Fibroblast of skin of left quadriceps (primary cell): ENCODE measurements around the gene CAPN15.
"Not testable (repeated sequence)": the region's sequence is repeated elsewhere in the genome, so short reads cannot be mapped to it uniquely, and the experiment has no call there.

Experiments used
- DNase-seq, 2 experiments: peaks; one replicate each; pipeline ENCODE4 v3.0.0-alpha.2; 2013; ENCODE audit warnings: low read depth in 2 of 2

Gene CAPN15

DNA sequence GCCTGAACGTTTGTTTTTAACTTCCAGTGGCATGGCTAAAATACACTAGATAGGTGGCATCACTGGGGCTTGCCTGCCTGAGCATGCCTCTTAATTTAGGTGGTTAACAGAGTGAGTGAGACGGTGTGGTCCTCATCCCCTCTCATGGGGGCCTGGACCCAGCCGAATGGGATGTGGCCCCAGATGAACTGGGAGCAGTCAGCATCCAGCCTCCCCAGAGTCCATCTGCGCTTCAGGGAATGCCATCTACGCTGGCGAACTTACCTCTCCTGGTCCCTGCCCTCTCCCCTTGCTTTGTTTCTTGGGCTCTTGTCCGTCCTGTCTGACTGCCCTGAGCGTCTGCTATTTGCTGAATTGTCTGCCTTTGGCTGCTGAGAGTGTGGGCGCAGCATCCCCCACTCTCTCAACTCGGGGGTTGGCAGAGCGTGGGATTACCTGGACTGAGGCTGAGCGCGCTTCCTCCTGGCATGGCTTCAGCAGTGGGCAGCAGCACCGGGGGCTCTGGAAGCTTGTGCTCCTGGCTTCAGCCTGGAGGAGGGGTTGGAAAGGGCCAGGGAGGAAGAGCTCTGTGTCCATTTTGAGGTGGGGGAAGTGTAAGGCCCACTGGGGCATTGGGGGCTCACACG lies 64.5 kb downstream of the CAPN15 start:
- no peak for DNase-seq

DNA sequence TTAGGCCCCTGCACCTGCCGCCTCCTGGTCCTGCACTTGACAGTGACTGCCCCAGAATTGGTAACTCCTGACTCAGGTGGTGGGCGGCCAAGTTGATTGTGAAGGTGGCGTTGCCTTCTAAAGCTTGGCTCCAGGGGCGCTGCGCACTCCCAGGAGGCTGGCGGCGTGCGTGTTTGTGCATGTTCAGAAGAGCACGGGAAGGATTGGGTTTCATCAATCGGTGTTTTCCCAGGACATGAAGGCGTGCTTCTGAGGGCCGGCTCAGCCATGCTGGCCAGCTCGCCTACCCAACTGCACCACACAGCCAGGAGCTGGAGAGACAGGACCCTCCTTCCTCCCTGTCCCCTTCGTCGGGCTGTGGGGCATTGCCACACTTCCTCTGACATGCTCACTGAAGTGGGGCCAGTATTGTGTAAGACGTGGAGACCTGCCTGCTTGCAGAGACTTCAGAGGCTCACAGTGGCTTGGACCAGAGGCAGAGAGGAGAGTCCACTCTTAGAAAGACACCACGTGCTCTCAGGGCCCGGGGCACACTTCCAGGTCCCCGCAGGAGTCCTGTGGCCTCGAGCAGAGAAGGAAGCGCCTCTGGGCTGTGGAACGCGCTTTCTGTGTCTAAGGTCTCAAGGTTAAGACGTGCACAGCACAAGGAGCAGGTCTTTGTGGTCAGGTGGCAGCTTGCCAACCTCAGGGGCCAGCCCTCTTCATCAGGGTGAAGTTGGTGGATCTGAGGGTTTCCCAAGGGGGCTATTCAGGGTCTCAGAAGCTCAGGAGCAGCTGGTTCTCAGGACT lies 65.2 kb downstream of the CAPN15 start:
- DNase-seq = no peak

DNA sequence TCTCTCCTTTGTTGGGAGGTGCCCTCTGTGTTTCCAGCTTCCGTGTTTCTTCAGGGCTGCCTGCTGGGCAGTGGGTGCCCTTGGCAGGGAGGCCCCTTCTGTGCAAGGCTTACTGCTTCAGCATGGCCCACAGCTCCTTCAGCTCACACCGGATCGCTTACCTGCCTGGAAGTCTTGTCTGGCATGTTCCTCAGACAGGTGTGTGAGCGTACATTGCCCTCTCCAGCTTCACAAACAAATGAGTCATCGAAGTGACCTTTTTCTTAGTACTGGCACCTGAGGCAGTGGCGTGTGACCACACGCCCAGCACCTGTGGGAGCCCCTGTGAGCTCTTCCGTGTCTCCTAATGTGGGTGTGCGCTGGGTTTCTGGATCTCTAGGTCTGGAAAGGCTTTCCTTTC lies 65.9 kb downstream of the CAPN15 start:
- DNase-seq = no peak

DNA sequence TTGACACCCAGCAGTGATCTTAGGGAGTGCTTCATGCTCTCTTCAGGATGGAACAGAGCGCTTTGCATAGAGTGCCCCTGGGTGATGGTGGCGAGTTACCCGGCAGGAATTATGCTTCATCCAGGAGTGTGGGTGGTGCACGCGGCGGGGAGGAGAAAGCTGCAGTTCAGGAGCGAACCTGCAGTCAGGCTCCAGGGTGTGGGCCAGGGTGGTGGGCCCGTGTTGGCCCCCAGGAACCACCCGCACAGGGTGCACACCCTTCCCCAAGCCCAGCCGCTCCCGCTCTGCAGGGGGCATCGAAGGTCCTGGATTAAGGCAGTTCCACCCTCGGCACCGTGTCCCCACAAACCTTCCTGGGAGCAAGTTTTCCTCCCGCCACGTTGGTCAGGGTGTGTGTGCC lies 66.3 kb downstream of the CAPN15 start:
- no peak for DNase-seq

DNA sequence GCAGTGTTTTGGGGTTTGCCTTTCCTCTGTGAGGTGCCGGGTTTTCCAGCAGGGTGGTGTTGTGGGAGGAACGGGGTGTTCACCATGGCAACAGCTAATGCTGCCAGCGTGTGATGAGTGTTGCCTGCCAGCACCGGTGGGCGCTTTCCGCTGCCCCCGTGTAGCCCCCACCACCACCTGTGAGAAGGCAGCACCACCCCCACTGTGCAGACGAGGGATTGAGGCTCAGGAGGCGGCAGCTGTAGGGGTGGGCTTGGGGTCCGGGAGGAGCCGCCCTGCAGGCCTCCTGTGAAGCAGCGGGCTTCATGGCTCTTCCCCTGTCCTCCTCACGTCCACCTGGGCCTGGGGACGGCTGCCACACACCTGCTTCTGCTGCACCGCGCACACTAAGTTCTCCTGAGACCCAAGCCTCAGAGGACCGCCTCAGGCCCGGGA lies 67.6 kb downstream of the CAPN15 start:
- no peak for DNase-seq

DNA sequence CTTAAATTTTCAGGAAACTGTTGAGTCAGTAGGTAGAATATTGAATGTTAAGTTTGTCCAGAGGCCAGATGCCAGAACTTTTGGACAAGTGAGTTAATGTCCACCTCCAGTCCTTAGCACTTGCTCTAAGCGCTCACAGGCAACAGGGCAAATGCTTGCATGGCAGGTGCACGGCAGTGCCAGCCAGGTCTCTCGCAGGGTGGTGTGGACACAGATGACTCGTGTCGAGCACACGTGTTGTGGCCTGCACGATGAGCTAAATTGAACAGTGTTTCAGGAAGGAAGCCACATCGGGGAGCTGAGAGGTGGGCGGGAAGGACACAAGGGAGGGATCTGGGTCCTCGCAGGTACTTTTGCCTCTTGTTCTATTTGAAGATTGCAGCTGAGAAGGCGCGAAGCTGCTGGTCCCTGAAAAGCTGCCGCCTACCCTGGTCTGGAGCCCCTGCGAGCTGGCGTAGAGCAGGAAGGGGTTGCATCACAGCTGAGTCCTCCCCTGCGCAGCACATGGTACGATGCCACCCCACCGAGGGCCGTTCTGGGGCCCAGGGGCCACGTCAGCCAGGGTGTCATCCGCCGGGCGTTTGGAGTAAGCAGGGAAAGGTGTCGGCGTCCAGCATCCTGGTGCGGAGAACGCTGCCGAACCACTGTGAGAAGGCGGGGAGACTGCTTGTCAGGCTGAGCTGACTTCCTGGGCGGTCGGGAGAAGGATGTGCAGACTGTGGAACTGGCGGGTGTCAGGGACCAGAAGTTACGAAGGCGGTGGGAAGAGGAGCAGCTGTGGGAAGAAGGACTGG lies 68.6 kb downstream of the CAPN15 start:
- DNase-seq = no peak

DNA sequence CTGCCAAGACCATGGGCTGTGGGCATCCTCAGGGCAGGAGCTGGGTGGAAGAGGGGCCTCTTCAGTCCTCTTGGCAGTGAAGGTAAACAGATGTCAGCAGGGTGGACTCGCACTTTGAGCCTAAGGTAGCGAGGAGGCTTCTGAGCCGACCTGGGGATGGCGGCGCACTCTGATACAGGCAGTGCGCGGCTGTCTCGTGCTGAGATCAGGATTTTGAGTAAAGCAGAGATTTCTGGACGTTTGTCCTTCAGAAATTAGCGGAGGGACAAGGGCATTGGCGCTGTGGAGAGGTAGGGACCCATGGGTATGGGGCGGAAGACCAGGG lies 69.2 kb downstream of the CAPN15 start:
- no peak for DNase-seq

DNA sequence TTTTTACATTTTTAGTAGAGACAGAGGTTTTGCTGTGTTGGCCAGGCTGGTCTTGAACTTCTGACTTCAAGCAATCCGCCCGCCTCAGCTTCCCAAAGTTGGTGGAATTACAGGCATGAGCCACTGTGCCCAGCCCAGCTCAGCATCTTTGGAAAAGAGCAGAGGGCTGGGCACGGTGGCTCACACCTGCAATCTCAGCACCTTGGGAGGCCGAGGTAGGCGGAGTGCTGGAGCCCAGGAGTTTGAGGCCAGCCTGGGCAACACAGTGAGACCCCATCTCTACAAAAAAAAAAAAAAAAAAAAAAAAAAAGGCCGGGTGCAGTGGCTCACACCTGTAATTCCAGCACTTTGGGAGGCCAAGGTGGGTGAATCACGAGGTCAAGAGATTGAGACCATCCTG lies 70.1 kb downstream of the CAPN15 start:
- not testable (repeated sequence) for DNase-seq

DNA sequence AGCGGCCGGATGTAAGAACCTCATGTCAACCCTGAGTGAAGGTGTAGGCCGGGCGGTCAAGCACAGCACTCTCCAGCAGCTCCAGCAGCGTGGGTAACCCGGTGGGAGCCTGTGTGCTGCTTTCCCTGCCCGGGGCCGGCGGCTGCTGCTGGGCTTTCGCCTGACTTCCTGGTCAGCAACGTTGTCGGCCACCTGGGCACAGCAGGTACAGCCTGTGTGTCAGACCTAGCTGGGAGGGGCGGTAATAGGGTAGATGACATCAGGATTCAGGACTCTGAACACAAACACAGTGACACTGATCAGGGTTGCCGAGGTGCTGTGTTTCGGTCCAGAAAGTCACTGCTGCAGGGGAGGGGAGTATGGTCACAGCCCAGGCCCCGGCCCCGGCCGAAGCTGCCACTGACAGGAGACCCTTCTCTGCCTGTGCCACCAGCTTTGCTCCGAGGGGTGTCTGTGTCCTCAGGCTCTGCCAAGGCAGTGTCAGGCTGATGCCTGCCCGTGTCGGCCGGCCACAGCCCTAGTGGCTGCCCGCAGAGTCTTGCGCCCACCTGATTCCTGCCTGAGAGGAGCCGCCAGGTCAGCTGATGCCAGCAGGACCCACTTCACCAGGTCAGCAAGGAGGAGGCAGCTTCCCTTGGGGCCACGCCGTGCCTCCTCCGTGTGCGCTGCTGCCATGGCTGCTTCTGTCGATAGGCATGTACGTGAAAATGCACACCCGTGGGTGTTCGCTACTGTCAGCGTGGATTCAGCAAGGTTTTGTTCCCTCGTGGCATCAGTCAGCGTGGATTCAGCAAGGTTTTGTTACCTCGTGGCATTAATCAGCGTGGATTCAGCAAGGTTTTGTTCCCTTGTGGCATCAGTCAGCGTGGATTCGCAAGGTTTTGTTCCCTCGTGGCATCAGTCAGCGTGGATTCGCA lies 71.6 kb downstream of the CAPN15 start:
- no peak for DNase-seq

DNA sequence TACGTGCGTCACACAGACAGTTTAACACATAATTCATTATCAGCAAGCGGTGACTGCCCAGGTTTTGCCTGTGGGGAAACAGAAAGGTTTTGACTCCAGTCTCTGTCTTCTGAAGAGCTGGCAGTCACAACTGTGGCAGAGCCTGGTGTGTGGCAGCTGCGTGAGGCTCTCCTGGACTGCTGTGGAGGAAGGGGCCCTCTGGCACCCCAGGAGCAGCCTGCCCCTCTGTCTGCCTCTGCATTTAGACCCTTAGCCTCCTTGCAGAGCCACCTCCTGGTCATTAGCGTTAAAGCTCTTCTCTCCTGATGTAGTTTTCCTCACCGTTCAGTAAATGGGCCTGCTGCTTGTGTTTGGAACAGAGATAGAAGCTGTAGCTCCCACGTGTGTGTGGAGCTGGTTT lies 73.3 kb downstream of the CAPN15 start:
- no peak for DNase-seq

DNA sequence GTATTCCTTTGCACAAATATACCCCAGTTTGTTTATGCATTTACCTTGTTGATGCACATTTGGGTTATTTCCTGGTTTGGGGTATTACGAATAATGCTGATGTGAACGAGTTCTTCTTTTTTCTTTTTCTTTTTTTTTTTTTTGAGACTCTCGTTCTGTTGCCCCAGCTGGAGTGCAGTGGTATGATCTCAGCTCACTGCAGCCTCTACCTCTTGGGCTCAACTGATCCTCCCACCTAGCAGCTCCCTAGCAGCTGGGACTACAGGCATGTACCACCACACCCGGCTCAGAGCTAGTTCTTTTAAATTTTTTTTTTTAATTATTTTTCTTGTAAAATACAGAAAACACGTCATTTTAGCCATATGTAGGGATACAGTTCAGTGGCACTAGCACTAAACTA lies 76.4 kb downstream of the CAPN15 start:
- DNase-seq = no peak
